HG02970 (cell line): ENCODE results near the gene LINC00237.

ENCODE experiments used
- ATAC-seq: cut with Tn5 transposase; IDR thresholded peaks from one replicate; pipeline ENCODE4 v1.9.1; 2021; ENCODE audit warnings: mild to moderate bottlenecking, moderate library complexity, moderate number of reproducible peaks; ENCODE audit not compliant: unreplicated experiment, low FRiP score

The LINC00237 gene

DNA sequence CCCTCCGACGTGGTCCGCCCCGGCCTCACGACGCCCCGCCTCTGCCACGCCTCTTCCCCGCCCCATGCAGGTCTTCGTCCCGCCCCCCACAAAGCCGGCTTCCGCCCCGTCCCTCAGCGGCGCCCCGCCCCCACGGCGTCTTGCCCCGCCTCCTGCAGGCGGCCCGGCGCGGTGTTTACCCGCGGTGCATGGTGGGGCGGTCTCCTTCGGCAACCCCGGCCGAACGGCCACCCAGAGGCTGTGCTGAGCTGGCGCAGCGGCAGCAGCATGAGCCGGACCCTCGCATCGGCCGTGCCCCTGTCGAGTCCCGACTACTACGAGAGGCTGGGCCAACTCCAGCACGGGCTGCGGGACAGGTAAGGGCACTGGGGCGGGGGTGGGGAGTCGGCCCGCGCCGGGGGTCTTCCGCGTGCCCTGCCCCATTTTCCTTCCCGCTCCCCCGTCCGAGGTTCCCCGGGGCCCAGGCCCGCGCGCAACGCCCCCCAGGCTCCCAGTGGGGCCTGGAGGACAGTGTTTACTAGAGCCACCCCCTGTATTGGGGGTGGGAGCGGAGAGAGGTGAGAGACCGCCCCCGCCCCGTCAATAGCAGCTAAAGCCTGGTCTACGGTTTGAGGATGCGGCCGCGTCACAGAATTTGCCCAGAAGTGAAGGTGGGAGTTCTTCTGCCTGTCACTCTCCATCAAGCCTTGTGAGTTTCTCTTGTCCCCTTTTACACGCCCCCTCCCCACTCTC, 19.9 kb upstream of the LINC00237 start, which contains the start of gene KIZ:
TSS of gene KIZ (plus strand) at position 234 of the 732 bp plus-strand sequence. CDS start at position 268, 34 bp downstream.
- ATAC-seq = peak; percentile 97

DNA sequence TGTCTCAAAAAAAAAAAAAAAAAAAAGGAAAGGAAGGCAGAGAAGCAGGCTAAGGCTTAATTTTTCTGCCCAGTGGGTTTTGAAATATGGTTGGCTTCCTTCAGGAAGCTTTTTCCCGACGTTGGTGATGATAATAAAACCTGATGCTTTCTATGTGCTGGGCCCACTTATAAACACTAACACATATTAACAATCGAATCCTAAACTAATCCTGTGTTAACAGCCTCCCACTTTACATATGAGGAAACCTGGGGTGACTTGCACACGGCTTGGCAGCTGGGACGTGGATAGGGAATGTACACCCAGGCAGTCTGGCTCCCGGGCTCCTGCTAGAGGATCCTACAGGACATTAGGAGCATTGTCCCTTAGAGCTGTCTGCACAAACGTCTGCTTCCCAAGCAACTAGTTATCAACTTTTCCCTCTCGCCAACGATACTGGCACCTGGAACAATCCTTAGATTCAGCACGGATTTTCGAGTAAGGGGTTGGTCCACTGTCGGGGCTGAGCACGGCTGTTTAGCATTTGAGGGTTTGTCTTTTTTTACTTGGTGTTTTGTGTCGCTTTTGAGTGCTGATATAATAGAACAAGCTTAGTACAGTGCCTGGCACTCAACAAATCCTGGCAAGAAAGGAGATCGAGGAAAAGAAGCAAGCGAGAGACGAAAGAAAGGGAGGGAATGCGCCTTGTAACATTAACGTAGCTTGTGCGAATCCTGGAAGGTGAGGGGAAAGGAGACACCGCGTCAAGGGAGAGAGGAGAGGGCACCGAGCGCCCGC, 19.1 kb upstream of the LINC00237 start:
- ATAC-seq = peak; percentile 22

DNA sequence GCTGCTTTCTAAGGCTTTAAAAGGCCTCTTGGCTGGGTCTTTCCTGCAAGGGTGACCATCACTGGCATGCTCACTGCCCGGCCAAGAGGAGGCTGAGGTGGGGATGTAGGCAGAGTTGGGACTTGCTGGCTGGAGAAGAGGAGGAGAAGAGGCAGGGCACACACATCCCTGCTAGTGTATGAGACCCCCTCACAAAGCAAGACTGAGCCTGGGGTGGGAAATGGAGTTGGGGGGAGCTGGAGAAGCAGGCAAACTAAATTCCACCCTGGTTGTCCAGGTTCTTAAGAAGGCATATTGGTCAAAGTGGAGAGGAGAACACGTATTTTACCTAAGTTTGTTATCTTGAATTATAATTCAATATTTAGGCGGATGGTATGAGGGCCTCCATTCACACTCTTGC, 18.0 kb upstream of the LINC00237 start:
- no peak for ATAC-seq

DNA sequence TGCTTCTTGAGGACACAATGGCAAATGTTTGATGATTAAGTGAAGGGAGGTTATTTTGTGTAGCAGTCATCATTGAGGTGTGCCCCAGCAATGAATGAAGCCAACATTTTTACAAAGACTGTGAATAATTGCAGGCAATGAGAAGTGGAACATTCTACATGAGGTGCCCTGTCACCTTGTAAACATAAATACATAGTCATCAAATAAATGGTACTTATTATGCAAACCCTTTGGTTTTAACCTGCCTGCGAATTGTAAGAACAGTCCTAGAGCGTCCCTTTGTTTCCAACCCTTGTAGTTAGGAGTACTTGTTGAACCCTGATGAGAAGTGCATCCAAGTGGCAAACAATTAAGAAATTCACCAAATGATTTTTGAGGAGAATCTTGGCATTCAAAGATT, 12.6 kb upstream of the LINC00237 start:
- no peak for ATAC-seq

DNA sequence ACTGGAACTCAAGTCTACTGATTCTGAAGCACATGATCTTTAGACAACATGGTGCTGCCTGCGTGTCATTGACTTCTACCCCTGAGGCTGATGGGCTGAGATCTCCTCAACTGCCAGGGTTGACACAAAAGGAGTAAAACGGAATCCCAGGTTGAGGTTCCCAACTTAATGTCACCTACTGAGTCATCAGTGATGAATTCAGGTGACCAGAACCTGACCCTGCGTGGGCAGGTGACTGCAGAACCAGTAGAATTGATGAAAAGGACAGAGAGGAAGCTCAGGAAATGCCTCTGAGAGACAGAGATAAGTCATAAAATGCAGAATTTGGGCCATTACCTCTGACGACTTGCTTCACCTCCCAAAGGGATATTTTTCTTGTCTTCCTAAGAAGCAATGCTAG, 12.0 kb upstream of the LINC00237 start:
- ATAC-seq = no peak

DNA sequence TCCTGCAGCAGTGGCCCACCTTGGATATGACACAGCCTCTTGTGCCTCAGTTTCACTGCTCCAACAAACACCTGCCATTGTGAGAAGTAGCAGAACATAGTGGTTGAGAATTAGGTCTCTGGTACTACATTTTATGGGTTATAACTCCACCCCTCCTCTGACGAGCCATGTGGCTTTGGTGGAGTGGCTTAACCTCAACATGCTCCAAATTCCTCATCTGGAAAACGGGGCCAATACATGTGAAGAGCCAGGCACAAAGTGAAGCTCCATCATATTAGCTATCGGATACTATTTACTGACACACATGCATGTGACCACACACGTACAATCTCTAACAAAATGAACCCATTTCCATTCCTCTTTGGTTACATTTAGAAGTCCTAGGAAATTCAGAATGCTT, 11.4 kb upstream of the LINC00237 start:
- no peak for ATAC-seq

GRCh38 chr20:21114584-21114983, 8.4 kb upstream of the LINC00237 start:
- ATAC-seq = no peak

DNA sequence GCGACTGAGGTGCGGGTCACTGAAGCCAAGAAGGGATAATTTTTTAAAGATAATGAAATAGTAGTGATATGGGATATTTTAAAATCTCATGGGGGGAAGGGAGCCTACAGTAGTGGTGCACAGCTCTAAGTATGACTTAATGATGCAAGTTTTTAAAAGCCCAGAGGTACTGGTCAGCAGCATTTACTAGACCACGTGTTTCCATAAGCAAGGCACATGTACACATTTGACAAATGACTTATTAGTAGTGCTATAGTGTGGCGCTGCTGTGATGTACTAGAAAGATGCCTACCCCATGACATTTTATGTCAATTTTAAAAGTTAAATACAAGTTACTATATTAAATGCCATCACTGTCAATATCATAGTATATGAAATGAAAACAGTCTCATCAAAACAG, 7.5 kb upstream of the LINC00237 start:
- no peak for ATAC-seq

DNA sequence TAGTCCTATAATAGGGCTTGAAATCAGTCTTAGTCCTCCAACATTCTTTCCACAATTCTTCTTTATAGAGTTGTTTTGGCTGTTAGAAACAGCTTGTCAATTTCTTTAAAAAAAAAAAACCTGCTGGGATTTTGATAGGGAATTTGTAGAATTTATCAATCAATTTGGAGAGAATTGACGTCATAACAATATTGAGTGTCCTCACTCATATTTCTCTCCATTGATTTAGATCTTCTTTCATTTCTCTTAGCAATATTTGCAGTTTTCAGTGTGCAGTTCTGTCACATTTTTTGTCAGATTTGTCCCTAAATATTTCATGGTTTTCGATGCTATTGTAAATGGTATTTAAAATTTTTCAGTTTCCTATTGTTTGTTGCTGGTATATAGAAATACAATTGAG, 5.3 kb upstream of the LINC00237 start:
- ATAC-seq = no peak

DNA sequence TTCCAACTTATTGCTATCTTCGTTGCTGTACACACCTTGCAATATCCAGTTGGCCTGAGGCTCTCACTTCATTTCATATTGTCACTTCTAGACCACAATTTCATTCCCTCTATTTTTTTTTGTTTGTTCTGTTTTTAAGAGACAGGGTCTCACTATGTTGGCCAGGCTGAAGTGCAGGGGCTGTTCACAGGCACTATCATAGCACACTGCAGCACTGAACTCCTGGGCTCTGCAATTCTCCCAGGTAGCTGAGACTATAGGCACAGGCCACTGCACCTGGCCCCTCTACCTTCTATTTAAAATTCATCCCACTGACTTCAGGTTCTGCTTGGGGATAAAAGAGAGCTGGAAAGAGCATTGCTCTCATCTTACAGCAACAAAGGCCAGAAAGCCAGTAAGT, 4.7 kb upstream of the LINC00237 start:
- no peak for ATAC-seq

DNA sequence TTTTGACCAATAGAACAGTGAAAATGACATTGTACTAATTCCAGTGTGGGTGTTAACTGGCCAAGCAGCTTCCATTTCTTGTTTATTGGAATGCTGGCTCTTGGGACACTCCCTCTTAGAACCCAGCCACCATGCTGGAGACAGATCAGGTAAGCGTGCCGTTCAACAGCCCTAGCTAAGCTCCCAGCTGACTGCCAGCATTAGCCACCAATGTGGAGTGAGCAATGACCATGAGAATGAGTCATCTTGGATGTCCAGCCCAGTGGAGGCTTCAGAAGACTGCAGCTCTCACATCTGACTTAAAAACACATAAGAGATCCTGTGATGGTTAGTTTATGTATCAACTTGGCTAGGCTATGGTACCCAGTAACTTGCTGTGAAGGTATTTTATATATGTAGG, 3.0 kb upstream of the LINC00237 start:
- no peak for ATAC-seq

DNA sequence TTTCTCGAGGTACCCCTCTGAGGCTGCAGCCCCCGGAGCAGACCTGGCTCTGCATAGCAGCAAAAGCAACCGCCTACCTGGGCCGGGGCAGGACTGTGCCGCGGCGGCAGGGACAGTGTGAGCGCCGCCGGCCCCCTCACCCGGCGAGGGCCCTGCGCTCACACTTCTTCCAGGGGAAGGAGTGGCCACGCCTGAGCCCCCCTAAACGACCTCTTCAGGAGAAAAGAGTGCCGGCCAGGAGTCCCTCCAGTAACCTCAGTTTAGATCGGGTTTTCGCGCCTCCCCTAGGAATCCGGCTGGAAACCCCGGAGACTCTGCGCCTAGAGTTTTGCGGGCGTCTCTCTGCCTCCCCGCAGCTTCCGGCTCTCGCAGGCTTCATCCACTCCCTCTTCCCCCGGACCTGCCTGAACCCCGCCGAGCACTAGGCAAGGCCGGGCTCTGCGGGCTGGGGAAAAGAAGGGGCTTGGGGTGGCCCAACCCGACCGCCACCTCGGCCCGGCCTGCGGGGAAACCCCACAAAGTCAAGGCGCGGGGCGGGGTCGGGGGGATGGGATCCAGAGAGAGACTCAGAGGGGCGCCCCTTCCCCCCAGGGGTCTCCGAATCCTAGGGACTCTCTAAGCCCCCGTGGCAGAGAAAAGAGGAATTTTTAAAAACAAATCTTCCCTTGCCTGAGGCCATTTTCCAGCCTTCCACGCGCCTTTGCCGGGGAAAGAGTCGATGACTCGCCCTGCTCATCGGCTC, 558 bp downstream of the LINC00237 start:
- ATAC-seq = no peak

- ATAC-seq = no peak
These were observed 1.2 kb downstream of the LINC00237 start for GRCh38 chr20:21104921-21105320.

GRCh38 chr20:21104466-21104761, 1.7 kb downstream of the LINC00237 start:
- ATAC-seq = no peak

GRCh38 chr20:21103582-21104465, 2.3 kb downstream of the LINC00237 start:
- ATAC-seq = no peak

DNA sequence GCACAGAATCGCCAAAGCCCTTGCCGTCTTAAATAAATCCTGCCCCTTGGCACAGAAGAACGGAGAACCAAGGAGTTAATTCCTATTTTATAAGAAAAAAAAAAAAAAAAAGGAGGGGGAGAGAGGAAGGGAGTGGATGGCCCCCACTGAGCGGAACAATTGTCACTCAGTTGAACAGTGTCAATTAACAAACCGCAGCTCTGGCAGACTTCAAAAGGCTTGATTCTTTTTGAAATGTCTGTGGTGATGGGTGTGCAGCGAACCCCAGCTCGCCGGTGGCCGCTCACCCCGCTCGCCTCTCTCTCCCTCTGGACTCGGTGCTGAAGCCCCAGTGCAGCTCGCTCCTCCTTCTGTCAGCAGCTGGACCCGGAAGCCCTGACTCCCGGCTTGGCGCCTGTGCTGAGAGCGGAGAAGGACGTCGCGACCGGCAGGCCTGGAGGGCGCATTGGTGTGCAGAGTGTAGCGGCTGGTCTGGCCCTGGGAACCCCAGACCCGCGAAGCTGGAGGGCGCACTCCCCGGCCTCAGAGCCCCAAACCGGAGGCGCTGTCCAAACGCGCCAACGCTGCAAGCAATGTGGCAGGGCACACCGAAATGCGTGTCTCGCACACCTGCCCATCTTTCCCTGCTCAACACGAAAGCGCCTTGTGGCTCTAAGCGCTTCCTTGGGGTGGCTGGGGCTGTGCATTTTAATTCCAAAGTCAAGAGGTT, 3.4 kb downstream of the LINC00237 start:
- ATAC-seq = no peak

DNA sequence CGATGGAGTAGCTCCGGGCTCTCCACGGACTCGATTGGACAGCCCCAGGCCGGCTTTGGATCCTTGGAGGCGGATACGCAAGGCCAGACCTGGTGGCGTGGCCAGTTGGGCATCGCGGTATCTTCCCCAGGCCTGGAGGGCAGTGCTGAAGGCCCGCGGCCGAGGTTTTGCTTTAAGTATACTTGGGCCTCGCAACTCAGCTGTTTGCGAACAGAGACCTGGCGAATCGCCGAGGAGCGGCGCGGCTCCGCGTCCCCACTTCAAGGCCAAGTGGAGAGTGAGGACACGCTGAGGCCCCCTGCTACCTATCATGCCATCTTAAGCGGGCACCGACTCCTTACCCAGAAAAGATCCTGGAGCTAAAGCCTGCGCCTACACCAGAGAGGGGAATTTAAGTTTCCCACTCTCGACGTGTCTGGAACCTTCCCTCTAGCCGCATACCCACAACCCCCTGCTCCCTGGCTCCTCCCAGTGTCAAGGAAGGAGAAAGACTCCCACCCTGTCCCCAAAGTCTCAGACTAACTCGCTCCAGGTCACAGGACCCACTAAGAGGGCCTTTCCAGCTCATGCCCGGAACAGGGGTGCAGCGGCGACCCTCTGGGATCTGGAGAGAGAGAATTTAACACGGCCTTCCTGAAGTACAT, 4.1 kb downstream of the LINC00237 start:
- no peak for ATAC-seq

DNA sequence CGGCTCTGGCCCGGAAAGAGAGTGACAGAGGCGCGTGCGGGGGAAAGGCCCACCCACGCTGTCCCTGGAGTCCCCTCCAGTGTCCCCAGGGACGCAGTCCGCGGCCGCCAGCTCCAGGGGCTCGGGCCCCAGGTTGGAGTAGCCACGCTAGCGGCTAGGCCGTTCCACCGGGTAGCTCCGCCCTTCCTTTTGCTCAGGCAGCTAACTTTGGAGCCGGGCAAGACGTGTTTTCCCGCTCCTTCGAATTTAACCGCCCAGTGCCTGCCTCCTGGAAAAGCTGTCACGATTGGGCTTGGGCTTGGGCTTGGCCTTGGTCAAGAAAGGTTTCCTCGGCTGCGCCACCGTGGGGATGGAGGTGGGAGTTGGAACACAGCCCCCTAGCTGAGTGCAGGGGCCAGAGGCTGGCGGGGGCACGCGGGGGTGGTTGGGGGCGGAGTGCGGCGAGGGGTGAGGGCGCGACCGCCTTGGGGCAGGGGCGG, 4.7 kb downstream of the LINC00237 start:
- no peak for ATAC-seq
